Cardiac fibroblast (primary cell): Measurements from ENCODE around the gene XPC.

ENCODE experiments used
- DNase-seq, 2 donors: peaks; one replicate each; pipeline versions ENCODE4 v3.0.0 to v3.0.0-alpha.2; 2010; ENCODE audit warnings: low read depth in 2 of 2
- H3K4me3 ChIP-seq, 2 donors: replicated peaks in 1 of 2; 1 replicate in 1 of 2; 2 replicates in 1 of 2; pipeline ENCODE4 v1.5.1; 2011; ENCODE audit warnings: low read depth in 2 of 2, low read length in 2 of 2, mild to moderate bottlenecking in 2 of 2, moderate library complexity in 1 of 2
- TF ChIP-seq, protein P1 (sequence below): IDR thresholded peaks from one replicate; pipeline ENCODE4 v1.5.1; 2011; ENCODE audit warnings: low read depth, mild to moderate bottlenecking, low read length, inconsistent platforms

The XPC gene

DNA sequence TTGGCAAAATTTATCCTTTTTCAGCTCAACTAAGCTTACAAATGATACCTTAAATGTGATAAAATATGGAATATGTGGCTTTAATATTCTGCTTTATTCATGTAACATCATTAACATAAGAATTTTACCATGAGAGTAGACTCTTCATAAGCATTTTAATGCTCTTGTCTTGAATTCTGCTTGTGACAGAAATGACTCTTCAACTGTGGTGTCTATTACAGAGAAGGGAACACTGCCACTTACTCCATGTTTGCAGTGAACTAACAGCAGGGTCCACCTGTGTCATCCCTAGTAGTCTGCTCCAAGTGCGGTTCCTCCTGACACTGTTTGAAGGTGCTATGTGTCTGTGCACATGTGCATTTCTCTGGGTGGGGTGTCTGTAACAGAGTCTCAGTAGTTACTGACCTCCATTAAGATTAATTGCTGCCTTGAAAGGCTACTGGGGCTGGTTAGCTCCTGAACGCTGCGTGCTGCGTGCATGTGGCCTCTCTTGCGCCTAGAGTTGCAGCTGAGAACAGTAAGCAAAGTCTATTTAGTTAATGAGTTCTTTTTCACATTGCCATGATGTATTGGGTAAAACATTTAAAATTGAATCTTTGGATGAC lies 8.6 kb upstream of the XPC start:
- TF ChIP-seq, protein P1, sequence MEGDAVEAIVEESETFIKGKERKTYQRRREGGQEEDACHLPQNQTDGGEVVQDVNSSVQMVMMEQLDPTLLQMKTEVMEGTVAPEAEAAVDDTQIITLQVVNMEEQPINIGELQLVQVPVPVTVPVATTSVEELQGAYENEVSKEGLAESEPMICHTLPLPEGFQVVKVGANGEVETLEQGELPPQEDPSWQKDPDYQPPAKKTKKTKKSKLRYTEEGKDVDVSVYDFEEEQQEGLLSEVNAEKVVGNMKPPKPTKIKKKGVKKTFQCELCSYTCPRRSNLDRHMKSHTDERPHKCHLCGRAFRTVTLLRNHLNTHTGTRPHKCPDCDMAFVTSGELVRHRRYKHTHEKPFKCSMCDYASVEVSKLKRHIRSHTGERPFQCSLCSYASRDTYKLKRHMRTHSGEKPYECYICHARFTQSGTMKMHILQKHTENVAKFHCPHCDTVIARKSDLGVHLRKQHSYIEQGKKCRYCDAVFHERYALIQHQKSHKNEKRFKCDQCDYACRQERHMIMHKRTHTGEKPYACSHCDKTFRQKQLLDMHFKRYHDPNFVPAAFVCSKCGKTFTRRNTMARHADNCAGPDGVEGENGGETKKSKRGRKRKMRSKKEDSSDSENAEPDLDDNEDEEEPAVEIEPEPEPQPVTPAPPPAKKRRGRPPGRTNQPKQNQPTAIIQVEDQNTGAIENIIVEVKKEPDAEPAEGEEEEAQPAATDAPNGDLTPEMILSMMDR: no peak
- DNase-seq: no peak
- no peak overlapping the region for H3K4me3 ChIP-seq

DNA sequence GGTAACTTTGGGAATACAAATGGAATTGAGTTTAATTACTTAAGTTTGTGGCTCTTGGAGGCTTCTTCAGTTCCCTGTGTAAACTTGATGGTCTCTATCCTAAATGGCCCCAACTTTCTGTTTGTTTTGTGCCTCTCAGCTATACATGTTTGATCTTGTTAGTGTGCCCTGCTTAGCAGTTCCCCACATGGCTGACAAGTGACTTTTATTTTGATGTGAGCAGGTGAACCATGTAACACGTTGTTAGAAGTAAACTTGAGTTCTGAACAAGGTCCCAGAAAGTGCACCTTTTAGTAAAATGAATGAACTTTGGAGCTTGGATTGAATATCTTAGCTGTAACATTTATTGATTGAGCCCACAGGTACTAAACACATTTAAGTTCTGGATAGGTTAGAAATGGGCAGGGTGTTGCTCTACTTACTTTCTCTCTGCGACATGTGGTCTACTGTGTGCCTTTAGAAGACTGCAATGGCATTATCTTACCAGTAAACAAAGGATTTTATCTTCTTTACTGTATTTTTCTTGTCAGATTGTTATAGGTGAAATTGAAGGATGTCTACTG lies 4.7 kb upstream of the XPC start:
- DNase-seq: no peak
- TF ChIP-seq, protein P1: no peak
- H3K4me3 ChIP-seq: no peak overlapping the region

DNA sequence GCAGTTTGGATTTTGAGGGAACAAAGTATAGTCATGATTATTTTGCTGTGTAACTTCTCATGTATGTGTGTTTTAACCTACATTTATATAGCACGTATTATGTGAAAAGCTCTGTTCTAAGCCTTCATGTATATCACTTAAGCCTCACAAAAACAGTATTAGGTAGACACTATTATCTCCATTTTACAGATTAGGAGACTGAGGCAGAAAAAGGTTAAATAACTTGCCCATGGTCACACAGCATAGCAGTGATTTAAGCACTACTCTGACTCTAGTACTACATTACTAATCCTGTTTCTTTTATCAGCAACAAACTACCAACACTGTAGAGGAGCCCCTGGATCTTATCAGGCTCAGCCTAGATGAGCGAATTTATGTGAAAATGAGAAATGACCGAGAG lies 2.9 kb upstream of the XPC start:
- no peak overlapping the region for H3K4me3 ChIP-seq
- DNase-seq: no peak
- TF ChIP-seq, protein P1: no peak

DNA sequence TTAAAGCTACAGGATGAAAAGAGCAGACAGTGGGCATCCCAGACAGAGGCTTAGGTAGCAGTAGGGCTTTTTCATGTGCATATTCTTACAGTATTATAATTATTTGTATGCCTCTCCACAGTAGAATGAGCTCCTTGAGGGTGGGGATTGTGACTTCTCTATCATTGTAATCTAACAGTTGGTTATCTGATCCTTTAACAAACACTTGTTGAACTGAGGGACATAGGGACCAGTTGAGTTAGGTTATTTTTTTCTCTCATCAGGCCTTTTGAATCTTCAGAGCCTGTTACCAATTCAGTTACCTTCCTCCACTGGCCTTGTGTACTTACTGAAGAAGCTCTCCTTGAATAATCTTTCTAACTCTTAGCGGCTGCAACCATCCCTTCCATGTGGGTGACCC lies 1.4 kb upstream of the XPC start:
- no peak for DNase-seq
- H3K4me3 ChIP-seq: no peak overlapping the region
- TF ChIP-seq, protein P1: no peak

DNA sequence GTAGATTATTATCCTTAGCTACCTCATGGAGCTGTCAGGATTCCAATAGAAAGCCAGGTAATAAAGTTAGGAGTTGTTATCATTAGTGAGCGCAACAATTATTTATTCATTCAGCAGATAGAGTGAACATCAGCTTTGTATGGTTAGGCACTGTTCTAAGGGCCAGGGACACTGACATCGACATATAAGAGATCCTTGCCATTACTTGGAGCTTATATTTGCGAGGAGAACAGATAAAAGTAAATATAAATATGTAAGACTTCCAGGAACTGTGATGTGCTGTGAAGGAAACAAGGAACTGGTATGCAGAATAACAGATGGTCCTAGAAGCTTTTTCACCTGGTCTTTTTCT lies 689 bp upstream of the XPC start:
- TF ChIP-seq, protein P1: no peak
- peak overlapping the region; percentile 89 for H3K4me3 ChIP-seq
- DNase-seq: no peak

DNA sequence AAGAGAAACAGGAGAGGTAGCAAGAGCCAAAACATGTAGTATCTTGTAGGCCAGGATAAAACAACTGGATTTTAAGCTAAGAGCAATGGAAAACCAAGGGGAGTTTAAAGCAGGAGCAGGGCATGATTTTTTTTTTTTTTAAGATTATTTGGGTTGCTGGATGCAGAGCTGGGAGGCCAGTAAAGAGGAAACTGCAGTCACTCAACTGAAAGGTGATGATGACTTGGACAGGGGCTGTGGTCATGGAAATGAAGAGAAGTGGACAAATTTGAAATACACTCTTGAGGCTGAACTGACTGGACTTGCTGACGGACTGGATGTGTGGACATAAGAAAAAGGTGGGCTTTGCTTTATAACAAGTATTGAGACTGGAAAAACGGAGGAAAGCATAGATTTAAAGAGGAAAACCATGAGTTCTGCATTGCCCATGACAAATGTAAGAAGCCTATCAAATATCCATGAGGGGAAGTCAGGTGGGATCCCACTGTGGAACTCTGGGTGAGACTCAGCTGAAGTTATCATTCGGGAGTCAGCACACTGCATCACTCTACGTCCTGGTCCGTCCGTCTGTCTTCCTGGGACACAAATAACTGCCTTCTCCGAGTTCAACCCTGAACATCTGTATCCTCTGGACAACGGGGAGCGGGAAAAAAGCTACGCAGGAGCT lies 688 bp downstream of the XPC start:
- TF ChIP-seq, protein P1: no peak
- peak in 1 of 2 donors; percentile 61 for DNase-seq
- peak overlapping the region; percentile 89 for H3K4me3 ChIP-seq
